Mesodermal cell (in vitro differentiated cells): Measurements from ENCODE around the gene SOD3.

Experiments used
- H3K27ac ChIP-seq: 2 replicates; pipeline ENCODE4 v1.7.0; 2013; ENCODE audit warnings: mild to moderate bottlenecking, low read depth, low read length, moderate library complexity; ENCODE audit not compliant: severe bottlenecking
- H3K36me3 ChIP-seq: 2 replicates; pipeline ENCODE4 v1.7.1; 2013; ENCODE audit warnings: mild to moderate bottlenecking, low read length, moderate library complexity; ENCODE audit not compliant: control insufficient read depth, insufficient read depth
- H3K4me1 ChIP-seq: one replicate; pipeline ENCODE4 v1.7.1; 2013; ENCODE audit warnings: mild to moderate bottlenecking, low read length; ENCODE audit not compliant: insufficient read depth, control insufficient read depth, poor library complexity, severe bottlenecking
- H3K4me3 ChIP-seq: 2 replicates; pipeline ENCODE4 v1.7.0; 2013; ENCODE audit warnings: low read length, control low read depth, mild to moderate bottlenecking; ENCODE audit not compliant: insufficient read depth, poor library complexity, severe bottlenecking; ENCODE audit errors: extremely low read depth
- H3K9me3 ChIP-seq: 2 replicates; pipeline ENCODE4 v1.7.1; 2013; ENCODE audit warnings: mild to moderate bottlenecking, low read length, moderate library complexity; ENCODE audit not compliant: control insufficient read depth
- WGBS, 2 experiments: methylation state at CpG; one replicate each; pipeline ENCODE4 v1.1.5; 2013; ENCODE audit warnings: missing lambda C conversion rate in 2 of 2; ENCODE audit not compliant: insufficient coverage in 2 of 2; 5-methylcytosine and 5-hydroxymethylcytosine counted together

The SOD3 gene

GRCh38 chr4:24824720-24825119 is 29.3 kb downstream of the SOD3 start:
- Histone ChIP-seq H3K36me3 (no peaks in the 10 kb centered on the region), H3K27ac (no peak overlapping the region), H3K9me3 (no peaks in the 10 kb centered on the region), H3K4me3 (no peak overlapping the region), H3K4me1 (peaks cover 4% of the 10 kb centered on the region)
- 90% methylated on average over 6 of the region's 7 CpGs; no CpG with 5 or more reads in 1 of the 2 experiments for WGBS, 2 experiments

GRCh38 chr4:24831637-24832036 is 36.3 kb downstream of the SOD3 start:
- 83% methylated on average over 1 of the region's 3 CpGs; no CpG with 5 or more reads in 1 of the 2 experiments for WGBS, 2 experiments
- Histone ChIP-seq H3K27ac (no peak overlapping the region), H3K4me1 (peaks cover 4% of the 10 kb centered on the region), H3K9me3 (no peaks in the 10 kb centered on the region), H3K4me3 (no peak overlapping the region), H3K36me3 (peaks cover 6% of the 10 kb centered on the region)

- Histone ChIP-seq H3K4me1 (no peaks in the 10 kb centered on the region), H3K9me3 (no peaks in the 10 kb centered on the region), H3K27ac (no peak overlapping the region), H3K36me3 (peaks cover 2% of the 10 kb centered on the region), H3K4me3 (no peak overlapping the region)
- WGBS, 2 experiments: 89 to 95% methylated on average over 2 to 3 of the region's 4 CpGs
These were observed 40.3 kb downstream of the SOD3 start for GRCh38 chr4:24835696-24836095.

GRCh38 chr4:24836661-24837242 is 41.4 kb downstream of the SOD3 start:
- Histone ChIP-seq H3K4me1 (no peaks in the 10 kb centered on the region), H3K36me3 (no peaks in the 10 kb centered on the region), H3K27ac (no peak overlapping the region), H3K9me3 (no peaks in the 10 kb centered on the region), H3K4me3 (no peak overlapping the region)
- 95 to 100% methylated on average over 2 of the region's 6 CpGs for WGBS, 2 experiments

GRCh38 chr4:24837336-24837735 is 42.0 kb downstream of the SOD3 start:
- Histone ChIP-seq H3K9me3 (no peaks in the 10 kb centered on the region), H3K27ac (no peak overlapping the region), H3K36me3 (no peaks in the 10 kb centered on the region), H3K4me3 (no peak overlapping the region), H3K4me1 (no peaks in the 10 kb centered on the region)
- 93 to 98% methylated on average over 4 to 6 of the region's 7 CpGs for WGBS, 2 experiments

- Histone ChIP-seq H3K27ac (no peak overlapping the region), H3K4me1 (no peaks in the 10 kb centered on the region), H3K36me3 (no peaks in the 10 kb centered on the region), H3K9me3 (no peaks in the 10 kb centered on the region), H3K4me3 (no peak overlapping the region)
- 84 to 89% methylated on average over 5 of the region's 5 CpGs for WGBS, 2 experiments
These were observed 42.4 kb downstream of the SOD3 start for GRCh38 chr4:24837781-24838180.

GRCh38 chr4:24840362-24840761 is 45.0 kb downstream of the SOD3 start:
- 96 to 97% methylated on average over 5 of the region's 5 CpGs for WGBS, 2 experiments
- no peaks in the 10 kb centered on the region for H3K36me3 ChIP-seq
- no peak overlapping the region for H3K4me3 ChIP-seq
- H3K9me3 ChIP-seq: no peaks in the 10 kb centered on the region
- H3K4me1 ChIP-seq: no peaks in the 10 kb centered on the region
- no peak overlapping the region for H3K27ac ChIP-seq

GRCh38 chr4:24840826-24841543 is 45.6 kb downstream of the SOD3 start:
- H3K9me3 ChIP-seq: no peaks in the 10 kb centered on the region
- H3K4me1 ChIP-seq: no peaks in the 10 kb centered on the region
- no peak overlapping the region for H3K4me3 ChIP-seq
- H3K27ac ChIP-seq: no peak overlapping the region
- no peaks in the 10 kb centered on the region for H3K36me3 ChIP-seq
- 83 to 86% methylated on average over 3 of the region's 3 CpGs for WGBS, 2 experiments

- Histone ChIP-seq H3K9me3 (no peaks in the 10 kb centered on the region), H3K4me3 (no peak overlapping the region), H3K4me1 (no peaks in the 10 kb centered on the region), H3K36me3 (no peaks in the 10 kb centered on the region), H3K27ac (no peak overlapping the region)
- 83 to 91% methylated on average over 5 to 7 of the region's 9 CpGs for WGBS, 2 experiments
These were observed 47.0 kb downstream of the SOD3 start for GRCh38 chr4:24842356-24842755.

- Histone ChIP-seq H3K36me3 (no peaks in the 10 kb centered on the region), H3K4me1 (no peaks in the 10 kb centered on the region), H3K4me3 (no peak overlapping the region), H3K27ac (no peak overlapping the region), H3K9me3 (no peaks in the 10 kb centered on the region)
- WGBS, 2 experiments: 71% methylated on average over 3 of the region's 3 CpGs
These were observed 47.7 kb downstream of the SOD3 start for GRCh38 chr4:24843096-24843495.

GRCh38 chr4:24845132-24845531 is 49.8 kb downstream of the SOD3 start:
- H3K4me3 ChIP-seq: no peak overlapping the region
- no peak overlapping the region for H3K27ac ChIP-seq
- H3K36me3 ChIP-seq: no peaks in the 10 kb centered on the region
- H3K9me3 ChIP-seq: no peaks in the 10 kb centered on the region
- peaks cover 5% of the 10 kb centered on the region for H3K4me1 ChIP-seq
- WGBS, 2 experiments: 85 to 94% methylated on average over 6 of the region's 8 CpGs
